Measurements from ENCODE around the gene PGBD2.

Gene PGBD2

GRCh38 chr1:248890549-248891498, 15.2 kb upstream of the PGBD2 start:
- DNase-seq (ENCODE audit: low read depth): no peak
- H3K4me3 ChIP-seq (ENCODE audit: control insufficient read depth, low read depth, low read length): no peak overlapping the region
- TF ChIP-seq CTCF (IDR thresholded peaks at IDR 0.05; ENCODE audit: control insufficient read depth, insufficient read depth, low read depth, low read length, missing control alignments): no peak

DNA sequence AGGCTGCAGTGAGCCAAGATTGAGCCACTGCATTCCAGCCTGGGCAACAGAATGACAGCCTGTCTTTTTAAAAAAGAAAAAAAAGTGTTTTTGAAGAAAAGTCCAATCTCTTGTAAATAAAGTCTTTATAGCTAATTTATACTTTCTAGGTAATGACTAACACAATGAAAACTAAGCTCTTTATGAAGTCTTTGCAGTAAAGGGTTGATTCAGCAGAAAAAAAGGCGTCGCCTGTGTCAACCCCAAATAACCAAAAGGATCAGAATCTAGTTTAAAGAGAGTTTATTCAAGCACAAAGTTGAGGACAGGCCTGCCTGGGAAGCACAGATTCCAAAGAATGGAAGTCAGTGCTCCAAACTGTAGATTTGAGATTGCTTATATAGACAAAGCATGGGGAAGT, 14.3 kb upstream of the PGBD2 start:
- DNase-seq (ENCODE audit: low read depth): no peak
- no peak overlapping the region for H3K4me3 ChIP-seq (ENCODE audit: control insufficient read depth, low read depth, low read length)
- no peak for TF ChIP-seq CTCF (IDR thresholded peaks at IDR 0.05; ENCODE audit: control insufficient read depth, insufficient read depth, low read depth, low read length, missing control alignments)

DNA sequence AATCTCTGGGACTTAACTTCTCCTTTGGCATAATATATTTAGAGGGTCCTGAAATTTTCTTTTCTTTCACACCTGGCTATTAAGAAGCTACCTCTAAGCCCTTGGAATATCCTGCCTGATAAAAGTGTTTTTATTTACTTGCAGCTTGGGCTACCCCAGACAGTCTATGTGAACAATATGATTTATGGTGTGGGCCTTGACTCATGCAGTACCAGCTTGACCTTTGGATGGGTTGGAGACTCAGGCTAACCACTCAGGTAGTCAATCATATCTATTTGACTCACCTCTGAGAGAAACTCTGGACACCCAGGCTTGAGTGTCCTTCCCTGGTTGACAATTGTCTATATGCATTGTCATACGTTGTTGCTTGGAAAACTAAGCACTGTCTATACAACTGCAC, 13.4 kb upstream of the PGBD2 start:
- no peak for DNase-seq (ENCODE audit: low read depth)
- TF ChIP-seq CTCF (IDR thresholded peaks at IDR 0.05; ENCODE audit: control insufficient read depth, insufficient read depth, low read depth, low read length, missing control alignments): no peak
- no peak overlapping the region for H3K4me3 ChIP-seq (ENCODE audit: control insufficient read depth, low read depth, low read length)

- no peak for TF ChIP-seq CTCF (IDR thresholded peaks at IDR 0.05; ENCODE audit: control insufficient read depth, insufficient read depth, low read depth, low read length, missing control alignments)
- H3K4me3 ChIP-seq (ENCODE audit: control insufficient read depth, low read depth, low read length): no peak overlapping the region
- DNase-seq (ENCODE audit: low read depth): no peak
These were observed 11.2 kb upstream of the PGBD2 start for GRCh38 chr1:248894837-248895236.

- no peak overlapping the region for H3K4me3 ChIP-seq (ENCODE audit: control insufficient read depth, low read depth, low read length)
- no peak for DNase-seq (ENCODE audit: low read depth)
- TF ChIP-seq CTCF (IDR thresholded peaks at IDR 0.05; ENCODE audit: control insufficient read depth, insufficient read depth, low read depth, low read length, missing control alignments): no peak
These were observed 8.4 kb upstream of the PGBD2 start for GRCh38 chr1:248897412-248898337.

GRCh38 chr1:248900637-248901036, 5.4 kb upstream of the PGBD2 start:
- DNase-seq (ENCODE audit: low read depth): no peak

More at GRCh38 chr1:248900637-248901036, 5.4 kb upstream of the PGBD2 start:
- H3K4me3 ChIP-seq (ENCODE audit: control insufficient read depth, low read depth, low read length): no peak overlapping the region
- no peak for TF ChIP-seq CTCF (IDR thresholded peaks at IDR 0.05; ENCODE audit: control insufficient read depth, insufficient read depth, low read depth, low read length, missing control alignments)
